Neural cell (in vitro differentiated cells): ENCODE data around the gene UBAC2. TPM values are rescaled to one million over a fixed set of nuclear protein-coding genes. Genes with fewer than 3 reads are reported as not detected.
"Not testable (repeated sequence)": the region's sequence is repeated elsewhere in the genome, so short reads cannot be mapped to it uniquely, and the experiment has no call there.

Experiments
- H2AFZ ChIP-seq: fragments of 200-600, 300-800 bp; sonication (generic), shearing (Covaris generic); 2 replicates; pipeline ENCODE4 v1.6.0; 2014; ENCODE audit warnings: low read depth, mild to moderate bottlenecking, antibody characterized with exemption, low read length, moderate library complexity
- H3F3A ChIP-seq: fragments of 200-600 bp; shearing (Covaris generic); 2 replicates; pipeline ENCODE4 v1.6.1; 2016; ENCODE audit warnings: mild to moderate bottlenecking, moderate library complexity, mixed read lengths, antibody characterized with exemption, low read length; ENCODE audit not compliant: insufficient read depth, poor library complexity, severe bottlenecking
- H3K27ac ChIP-seq: fragments of 200-600, 300-800 bp; sonication (generic), shearing (Covaris generic); 2 replicates; pipeline ENCODE4 v1.5.1; 2014; ENCODE audit warnings: mild to moderate bottlenecking, low read length, moderate library complexity
- H3K27me3 ChIP-seq: fragments of 300-800, 200-600 bp; sonication (generic), shearing (Covaris generic); 2 replicates; pipeline ENCODE4 v1.6.0; 2014; ENCODE audit warnings: mild to moderate bottlenecking, low read depth, low read length, moderate library complexity; ENCODE audit not compliant: insufficient read depth
- H3K36me3 ChIP-seq: fragments of 300-800, 200-600 bp; sonication (generic), shearing (Covaris generic); 2 replicates; pipeline ENCODE4 v1.5.1; 2014; ENCODE audit warnings: mild to moderate bottlenecking, antibody characterized with exemption, low read length, moderate library complexity; ENCODE audit not compliant: insufficient read depth
- H3K4me2 ChIP-seq: fragments of 300-800, 200-600 bp; sonication (generic), shearing (Covaris generic); 2 replicates; pipeline ENCODE4 v1.6.0; 2014; ENCODE audit warnings: mild to moderate bottlenecking, low read length
- H3K4me3 ChIP-seq: fragments of 300-800, 200-600 bp; sonication (generic), shearing (Covaris generic); 2 replicates; pipeline ENCODE4 v1.5.1; 2014; ENCODE audit warnings: mild to moderate bottlenecking, low read length, moderate library complexity
- H3K79me2 ChIP-seq: fragments of 200-600 bp; shearing (Covaris generic); replicated peaks from 2 replicates; pipeline ENCODE4 v1.6.0; 2014; ENCODE audit warnings: mild to moderate bottlenecking, low read length, moderate library complexity; ENCODE audit not compliant: insufficient read depth
- H3K9ac ChIP-seq: fragments of 300-800, 200-600 bp; sonication (generic), shearing (Covaris generic); 2 replicates; pipeline ENCODE4 v1.6.1; 2016; ENCODE audit warnings: mild to moderate bottlenecking, low read length, mixed read lengths
- H3K9me2 ChIP-seq: fragments of 200-600 bp; shearing (Covaris generic); 2 replicates; pipeline ENCODE4 v1.6.1; 2016; ENCODE audit warnings: mild to moderate bottlenecking, low read length, mixed read lengths; ENCODE audit not compliant: insufficient read depth
- H3K9me3 ChIP-seq: fragments of 200-600, 300-800 bp; sonication (generic), shearing (Covaris generic); 2 replicates; pipeline ENCODE4 v1.6.1; 2016; ENCODE audit warnings: mild to moderate bottlenecking, mixed run types, low read length, moderate library complexity, mixed read lengths
- H4K20me1 ChIP-seq: fragments of 200-600 bp; shearing (Covaris generic); 2 replicates; pipeline ENCODE4 v1.6.1; 2016; ENCODE audit warnings: mild to moderate bottlenecking, mixed run types; ENCODE audit not compliant: insufficient read depth
- CTCF ChIP-seq: fragments of 450-650 bp; IDR thresholded peaks from 2 replicates; pipeline ENCODE4 v1.5.1; 2014; ENCODE audit warnings: antibody characterized with exemption, mild to moderate bottlenecking, moderate library complexity; ENCODE audit not compliant: poor library complexity, severe bottlenecking
- EP300 ChIP-seq: fragments of 450-650 bp; conservative IDR thresholded peaks from 2 replicates; pipeline ENCODE4 v1.6.1; 2014; ENCODE audit warnings: antibody characterized with exemption, mild to moderate bottlenecking, moderate library complexity; ENCODE audit not compliant: poor library complexity, severe bottlenecking
- EZH2 ChIP-seq: fragments of 200-600, 300-800 bp; shearing (Covaris generic), sonication (generic); IDR thresholded peaks from 2 replicates; pipeline ENCODE4 v1.6.1; 2014; ENCODE audit warnings: antibody characterized with exemption, low read length, borderline replicate concordance, mild to moderate bottlenecking; ENCODE audit not compliant: insufficient read depth, poor library complexity, severe bottlenecking
- MXI1 ChIP-seq: fragments of 450-650 bp; conservative IDR thresholded peaks from 2 replicates; pipeline ENCODE4 v1.6.1; 2014; ENCODE audit warnings: antibody characterized with exemption, mild to moderate bottlenecking; ENCODE audit not compliant: poor library complexity, severe bottlenecking
- POLR2AphosphoS5 ChIP-seq: IDR thresholded peaks from 2 replicates; pipeline ENCODE4 v1.6.1; 2012
- RAD21 ChIP-seq: fragments of 450-650 bp; conservative IDR thresholded peaks from 2 replicates; pipeline ENCODE4 v1.6.1; 2014; ENCODE audit warnings: antibody characterized with exemption, mild to moderate bottlenecking, moderate library complexity
- REST ChIP-seq: IDR thresholded peaks from 2 replicates; pipeline ENCODE4 v1.6.1; 2012; ENCODE audit warnings: borderline replicate concordance
- SMC3 ChIP-seq: fragments of 450-650 bp; conservative IDR thresholded peaks from 2 replicates; pipeline ENCODE4 v1.6.1; 2014; ENCODE audit warnings: antibody characterized with exemption, mild to moderate bottlenecking, moderate library complexity; ENCODE audit not compliant: poor library complexity
- TAF1 ChIP-seq: IDR thresholded peaks from 2 replicates; pipeline ENCODE4 v1.6.1; 2012; ENCODE audit warnings: low read depth
- polyA plus RNA-seq: library from polyadenylated mRNA; depleted of rRNA; stranded (reverse); fragments of >200 nt; gene quantifications from 2 replicates; pipeline ENCODE4 v1.2.3, GENCODE V29; 2014

UBAC2 gene
- polyA plus RNA-seq, 1 donor from 2014 or later: 56.9 TPM

GRCh38 chr13:99228737-99229691, 28.4 kb downstream of the UBAC2 start:
- no peaks in the 10 kb centered on the region for H3K9me3 ChIP-seq
- H3K36me3 ChIP-seq: no peaks in the 10 kb centered on the region
- H4K20me1 ChIP-seq: no peaks in the 10 kb centered on the region
- H3K79me2 ChIP-seq: peaks cover 12% of the 10 kb centered on the region
- no peaks in the 10 kb centered on the region for H3K27me3 ChIP-seq
- H3K4me3 ChIP-seq: no peak overlapping the region
- no peak overlapping the region for H3K27ac ChIP-seq
- no peaks in the 10 kb centered on the region for H3K9me2 ChIP-seq
- no peak for TF ChIP-seq EZH2
- TF ChIP-seq TAF1: no peak
- no peak for TF ChIP-seq RAD21
- TF ChIP-seq EP300: no peak
- no peak for TF ChIP-seq CTCF
- no peak for TF ChIP-seq SMC3
- TF ChIP-seq MXI1: no peak
- no peak for TF ChIP-seq REST
- no peak for TF ChIP-seq POLR2AphosphoS5
- H3K4me2 ChIP-seq: no peak overlapping the region
- no peak overlapping the region for H3K9ac ChIP-seq
- H3F3A ChIP-seq: no peaks in the 10 kb centered on the region
- no peak overlapping the region for H2AFZ ChIP-seq

- not testable (repeated sequence) for H3K27ac ChIP-seq, H2AFZ ChIP-seq, H3K4me2 ChIP-seq, H3K36me3 ChIP-seq, H3F3A ChIP-seq, H3K27me3 ChIP-seq, H3K79me2 ChIP-seq, H4K20me1 ChIP-seq, H3K9me2 ChIP-seq, H3K9ac ChIP-seq, H3K9me3 ChIP-seq, H3K4me3 ChIP-seq
Measured at GRCh38 chr13:99230588-99230987, 29.9 kb downstream of the UBAC2 start.
